HK-2 (cell line): Measurements from ENCODE around the gene UBAC2.

Experiments used
- DNase-seq: peaks from one replicate; pipeline ENCODE4 v3.0.0-alpha.2; 2018; ENCODE audit not compliant: unreplicated experiment

UBAC2 gene

DNA sequence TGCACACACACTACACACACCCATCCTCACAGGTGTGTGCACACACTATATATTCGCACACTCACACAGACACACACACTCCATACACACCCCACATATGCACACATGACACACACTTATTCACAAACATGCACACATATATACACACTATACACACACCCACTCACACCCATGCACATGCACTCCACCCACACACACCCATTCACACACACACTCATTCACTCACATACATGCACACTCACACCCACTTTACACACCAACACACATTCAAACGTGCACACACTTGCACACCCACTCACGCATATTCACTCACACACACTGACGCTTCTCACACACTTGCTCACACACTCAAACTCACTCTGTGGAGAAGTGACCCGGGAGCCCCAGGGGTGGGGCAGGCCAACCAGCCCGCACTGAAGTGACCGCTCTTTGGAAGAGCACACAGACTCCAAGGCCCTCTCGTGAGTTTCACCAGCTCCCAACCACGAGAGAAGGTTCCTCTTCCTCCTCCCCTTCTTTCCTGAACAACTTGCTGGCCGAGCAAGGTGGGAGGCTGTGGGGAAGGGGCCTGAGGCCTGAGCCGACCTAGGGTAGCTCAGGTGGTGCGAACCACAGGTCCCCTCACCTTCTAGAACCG is 214.5 kb downstream of the UBAC2 start:
- DNase-seq, result no peak

DNA sequence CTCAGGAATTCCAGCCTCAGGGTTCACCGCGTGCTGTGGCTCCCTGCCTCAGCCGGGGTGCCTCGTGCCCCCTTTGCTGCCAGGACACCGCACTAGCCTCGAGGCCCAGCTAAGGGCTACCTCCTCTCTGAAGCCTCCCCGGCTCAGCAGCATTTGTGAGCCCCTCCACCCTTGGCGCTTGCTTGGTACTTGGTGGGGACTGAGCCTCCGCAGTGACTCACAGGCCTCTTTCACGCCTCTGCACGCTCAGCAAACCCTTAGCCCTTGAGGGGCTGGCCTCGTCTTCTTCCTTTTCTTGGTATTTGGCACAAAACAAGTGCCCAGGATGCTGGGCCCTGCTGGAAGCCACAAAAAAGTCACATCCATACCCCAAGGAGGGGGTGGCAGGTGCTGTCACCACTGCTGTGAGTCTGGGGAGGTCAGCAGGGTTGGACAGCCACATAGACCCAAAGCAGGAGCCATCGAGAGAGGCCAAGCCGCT is 215.2 kb downstream of the UBAC2 start:
- no peak for DNase-seq

DNA sequence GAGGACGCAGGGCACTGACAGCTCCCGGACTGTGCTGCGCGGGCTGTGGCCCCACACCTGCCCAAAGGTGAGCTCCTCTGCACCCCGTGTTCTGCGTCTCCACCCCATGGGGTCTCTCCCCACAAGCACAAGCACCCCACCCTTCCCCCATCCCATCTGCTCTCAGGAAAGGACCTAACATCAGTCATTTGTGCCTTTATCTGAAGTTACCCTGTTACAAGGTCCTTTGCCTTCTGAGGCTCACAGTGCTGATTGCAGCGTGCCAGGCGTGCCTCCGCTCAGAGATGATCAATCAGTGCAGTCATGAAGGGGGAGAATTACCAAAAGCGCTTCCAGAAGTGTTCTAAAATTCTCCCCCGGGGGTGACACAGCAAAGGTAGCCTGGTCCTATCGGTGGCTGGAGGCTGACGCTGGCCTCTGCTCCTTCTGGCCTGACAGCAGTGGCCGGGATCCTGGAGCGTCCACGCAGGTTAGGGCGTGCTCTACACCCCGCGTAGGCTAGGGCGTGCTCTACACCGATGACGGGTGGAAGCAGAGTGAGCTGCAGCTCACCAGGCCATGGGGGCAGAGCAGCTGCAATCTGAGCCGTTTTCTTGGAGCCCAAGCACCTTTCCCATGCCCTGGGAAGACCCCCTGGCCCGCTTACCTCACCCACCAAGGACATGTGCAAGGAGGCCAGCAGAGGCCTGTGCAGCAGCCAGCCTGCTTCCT is 215.9 kb downstream of the UBAC2 start:
- no peak for DNase-seq

DNA sequence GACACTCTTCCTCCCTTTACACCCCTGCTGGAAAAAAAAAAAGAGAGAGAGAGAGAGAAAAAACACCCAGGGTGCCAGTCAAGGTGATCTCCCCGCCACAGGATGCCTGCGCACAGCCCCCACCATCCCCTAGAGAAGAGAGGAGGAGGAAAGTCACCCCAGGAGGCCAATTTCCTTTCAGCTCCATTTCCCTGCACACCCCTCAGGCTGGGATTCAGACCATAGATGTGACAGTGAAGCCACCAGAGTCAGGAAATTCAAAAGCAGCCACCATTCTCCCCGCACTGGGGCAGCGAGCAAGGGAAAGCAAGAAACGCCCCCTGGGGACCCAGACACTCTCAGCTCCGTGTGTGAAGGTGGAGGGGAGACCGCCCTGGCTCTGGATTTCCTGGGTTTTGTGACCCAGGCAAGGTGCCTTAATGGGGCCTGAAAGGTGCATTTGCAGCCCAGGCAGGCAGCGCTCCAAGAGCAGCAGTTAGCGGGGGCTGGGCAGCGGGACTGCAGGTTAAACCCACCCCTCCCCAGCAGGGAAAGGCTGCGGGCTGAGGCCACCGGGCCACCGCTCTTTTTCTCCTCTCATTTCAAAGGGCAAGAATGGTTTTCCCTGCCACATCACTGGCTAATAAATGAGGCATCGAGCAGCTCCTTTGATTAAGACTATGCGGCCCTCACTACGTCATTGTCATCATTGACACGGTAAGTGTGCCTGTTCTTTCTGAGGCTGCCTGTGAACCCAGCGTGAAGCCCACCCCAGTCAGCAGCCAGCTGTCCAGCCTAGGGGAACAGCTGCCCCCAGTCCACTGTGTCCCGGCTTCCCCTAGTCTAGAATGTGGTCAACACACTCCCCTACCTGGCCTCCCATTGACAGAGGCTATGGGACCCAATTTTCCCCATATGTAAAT is 216.8 kb downstream of the UBAC2 start:
- DNase-seq, result no peak

DNA sequence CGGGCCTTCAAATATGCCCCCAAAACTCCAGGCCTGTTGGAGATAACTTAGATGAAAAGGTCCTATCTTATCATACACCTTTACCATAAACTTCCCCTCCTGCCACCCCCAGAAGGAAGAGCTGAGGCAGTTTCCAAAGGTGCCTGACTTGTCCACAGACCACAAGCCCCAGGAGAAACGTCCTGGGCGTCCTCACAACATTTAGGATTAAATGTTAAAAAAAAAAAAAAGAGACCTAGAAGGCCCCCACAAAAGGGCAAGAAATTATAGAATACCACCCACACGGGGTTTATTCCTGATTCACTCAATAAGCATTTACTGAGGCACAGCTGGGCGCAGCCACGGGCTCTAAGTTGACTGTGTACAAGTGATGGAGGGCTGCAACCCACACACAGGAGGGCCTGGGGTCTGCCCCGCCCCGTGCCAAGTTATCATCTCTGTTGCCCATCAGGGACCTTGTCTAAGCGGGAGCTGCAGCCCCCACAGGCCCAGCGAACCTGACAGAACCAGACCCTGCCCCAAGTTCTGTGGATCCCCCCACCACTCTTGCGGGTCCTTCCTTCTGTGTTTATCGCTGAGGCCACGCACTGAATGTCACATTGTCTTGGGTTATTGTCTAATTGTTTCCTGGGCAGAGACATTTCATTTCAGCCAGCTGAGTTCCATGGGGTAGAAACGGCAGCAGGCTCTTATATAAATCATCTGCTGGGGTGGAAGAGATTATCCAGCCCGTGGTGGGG is 217.6 kb downstream of the UBAC2 start:
- no peak for DNase-seq

DNA sequence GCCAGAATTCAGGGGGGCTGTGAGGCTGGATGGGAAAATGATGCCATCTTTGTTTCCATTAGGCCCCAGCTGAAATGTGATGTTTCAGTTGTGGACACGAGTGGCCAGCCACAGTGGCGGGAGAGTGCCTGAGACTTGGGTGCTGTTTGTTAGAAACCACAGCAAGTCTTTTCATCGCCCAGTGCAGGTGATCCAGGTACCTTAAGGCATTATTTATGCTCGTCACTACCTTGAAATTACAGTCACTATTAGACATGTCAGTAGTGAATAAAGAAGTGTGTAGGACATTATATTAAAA is 218.1 kb downstream of the UBAC2 start:
- DNase-seq, result no peak

DNA sequence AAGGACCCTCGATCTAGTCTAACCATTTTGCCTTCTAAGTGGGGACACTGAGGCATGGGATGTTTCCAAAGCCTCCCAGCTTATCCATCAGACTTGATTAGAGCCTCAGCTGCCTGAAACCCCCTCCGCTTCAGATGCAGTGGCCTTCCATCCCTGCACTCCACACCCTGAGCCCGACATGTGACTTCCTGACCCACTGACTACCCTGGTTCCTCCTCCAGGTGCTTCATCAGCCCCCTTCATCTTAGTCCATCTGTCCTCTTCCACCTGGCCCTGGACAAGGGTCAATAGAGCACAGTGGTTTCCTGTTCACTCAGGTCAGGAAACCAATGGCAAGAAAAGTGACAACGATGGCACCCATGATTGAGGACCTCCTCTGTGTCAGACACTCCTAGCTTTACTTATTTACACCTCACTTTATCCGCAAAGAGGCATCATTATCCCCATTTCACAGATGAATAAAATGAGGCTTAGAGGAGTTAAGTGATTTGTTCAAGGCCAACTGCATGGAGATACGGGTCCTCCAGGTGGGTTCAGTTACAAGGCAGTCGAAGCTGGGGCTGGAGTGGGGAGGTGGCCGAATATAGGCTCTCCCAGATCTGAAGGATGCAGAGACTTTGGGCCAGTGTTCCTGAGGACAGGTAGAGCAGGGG is 219.1 kb downstream of the UBAC2 start:
- DNase-seq, result no peak

DNA sequence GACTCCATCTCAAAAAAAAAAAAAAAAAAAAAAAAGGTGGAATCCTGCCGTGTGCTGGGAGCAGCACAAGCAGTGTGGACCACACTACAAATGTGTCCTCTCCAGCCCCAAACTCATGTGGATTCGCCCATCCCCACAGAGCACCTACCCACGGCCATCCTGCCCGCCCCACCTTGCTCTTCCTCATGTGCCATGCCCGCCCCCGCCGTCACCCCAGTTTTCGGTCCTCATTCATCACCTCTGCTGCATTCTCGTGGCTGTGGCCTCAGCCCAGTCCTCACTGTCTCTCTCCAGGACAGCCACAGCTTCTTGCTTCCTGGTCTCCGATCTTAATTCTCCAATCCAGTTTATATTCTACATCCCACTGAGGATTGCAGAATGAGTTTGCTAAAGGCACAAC is 220.6 kb downstream of the UBAC2 start:
- DNase-seq, result no peak

DNA sequence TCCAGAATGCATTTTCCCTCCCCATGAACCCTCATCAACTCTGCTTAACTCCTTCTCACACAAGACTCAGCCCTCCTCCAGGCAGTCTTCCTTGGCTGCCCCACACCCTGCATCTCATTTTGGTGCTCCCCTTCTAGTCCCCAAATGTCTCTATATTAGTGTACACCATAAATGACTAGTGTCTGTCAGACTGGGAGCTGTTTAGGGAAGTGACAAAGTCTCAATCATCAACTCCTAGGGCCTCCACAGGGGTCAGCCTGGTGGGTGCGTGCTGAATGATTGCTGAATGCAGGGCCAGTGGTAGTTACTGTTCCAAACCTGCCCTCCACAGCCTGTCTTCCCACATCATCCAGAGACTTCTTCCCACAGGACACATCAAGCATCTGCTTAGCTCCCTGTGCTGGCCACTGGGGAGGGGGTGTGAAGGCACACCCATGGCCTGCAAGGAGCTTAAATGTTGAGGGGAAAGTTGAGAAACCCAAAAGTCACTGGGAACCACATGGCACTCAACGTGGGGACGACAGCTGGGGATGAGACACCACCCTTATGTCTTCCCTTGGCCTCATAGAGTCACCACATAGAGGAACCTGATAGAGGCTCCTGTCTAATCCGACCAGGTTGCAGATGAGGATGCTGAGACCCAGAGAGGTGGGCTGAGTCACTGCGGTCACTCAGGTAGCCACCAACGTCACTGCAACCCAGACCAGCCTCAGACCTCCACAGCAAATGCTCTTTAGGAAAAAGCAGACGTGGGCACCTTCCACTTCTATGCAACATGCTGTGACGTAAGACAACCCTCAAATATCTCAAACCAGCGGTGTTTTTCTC is 221.3 kb downstream of the UBAC2 start:
- DNase-seq, result no peak

DNA sequence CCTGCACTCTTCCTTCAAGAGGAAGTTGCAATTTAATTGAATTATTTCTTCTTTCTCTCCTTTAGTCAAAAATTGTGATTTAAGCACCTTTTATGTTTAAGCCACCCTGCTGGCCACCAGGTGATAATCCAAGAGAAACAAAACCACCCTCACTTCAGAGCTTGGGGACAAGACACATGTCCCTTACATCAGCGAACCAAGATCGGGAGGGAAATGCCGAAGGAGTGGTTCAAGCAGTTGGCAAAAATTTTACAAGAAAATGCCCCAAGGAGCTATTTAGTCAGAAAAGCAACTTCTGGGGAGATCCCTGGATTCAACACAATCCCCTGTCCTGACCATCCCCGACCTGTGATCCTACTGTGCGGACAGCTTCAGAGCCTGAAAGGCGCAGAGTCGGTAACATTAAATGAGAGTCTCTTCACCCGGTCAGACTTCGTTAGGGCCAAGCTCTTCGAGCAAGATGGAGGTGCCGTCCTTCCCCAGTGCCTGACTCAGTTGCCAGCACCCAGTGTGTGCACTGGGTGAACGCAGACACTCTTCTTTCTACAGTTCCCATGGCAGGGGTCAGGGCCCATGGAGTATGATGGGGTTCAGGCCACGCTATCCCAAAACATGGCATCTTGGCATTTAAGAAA is 222.0 kb downstream of the UBAC2 start:
- no peak for DNase-seq

DNA sequence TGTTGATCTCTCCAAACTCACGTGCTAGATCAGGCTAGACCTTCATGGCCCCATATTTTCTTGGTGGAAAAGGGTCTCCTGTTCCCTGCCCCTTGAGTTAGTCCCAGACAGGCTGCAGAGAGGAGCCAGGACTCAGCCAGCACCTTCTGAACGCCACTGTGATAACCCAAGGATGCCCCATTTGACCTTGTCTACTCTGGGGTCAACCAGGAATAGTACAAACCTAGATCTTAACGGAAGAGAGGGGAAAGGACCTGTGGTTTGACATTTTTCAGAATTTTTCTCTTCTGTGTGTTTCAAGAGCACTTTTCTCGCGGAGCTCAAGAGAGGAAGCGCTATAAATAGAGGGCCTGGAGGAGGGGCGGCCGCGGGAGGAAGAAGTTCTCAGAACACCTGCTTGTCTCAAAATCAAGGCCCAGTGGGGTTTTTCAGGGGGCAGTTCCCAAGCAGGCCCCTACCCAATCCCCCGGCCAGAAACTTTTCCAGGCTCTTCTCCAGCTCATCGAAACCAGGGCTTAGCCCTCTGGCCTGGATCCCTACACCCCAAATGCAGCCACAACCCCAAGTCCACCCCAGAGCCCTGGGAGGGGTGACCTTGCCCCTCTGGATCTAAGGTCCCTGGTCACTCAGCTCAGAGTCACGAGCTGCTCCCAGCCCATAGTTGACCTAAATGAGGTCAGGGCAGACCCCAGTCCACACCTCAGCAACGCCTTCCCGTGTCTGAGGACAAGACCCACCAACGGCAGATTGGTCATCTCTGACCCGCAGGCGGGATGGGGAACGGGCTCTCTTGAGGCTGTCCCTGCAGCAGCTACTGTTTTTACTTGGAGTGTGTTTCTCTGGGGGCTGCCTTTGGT is 225.1 kb downstream of the UBAC2 start:
- no peak for DNase-seq

DNA sequence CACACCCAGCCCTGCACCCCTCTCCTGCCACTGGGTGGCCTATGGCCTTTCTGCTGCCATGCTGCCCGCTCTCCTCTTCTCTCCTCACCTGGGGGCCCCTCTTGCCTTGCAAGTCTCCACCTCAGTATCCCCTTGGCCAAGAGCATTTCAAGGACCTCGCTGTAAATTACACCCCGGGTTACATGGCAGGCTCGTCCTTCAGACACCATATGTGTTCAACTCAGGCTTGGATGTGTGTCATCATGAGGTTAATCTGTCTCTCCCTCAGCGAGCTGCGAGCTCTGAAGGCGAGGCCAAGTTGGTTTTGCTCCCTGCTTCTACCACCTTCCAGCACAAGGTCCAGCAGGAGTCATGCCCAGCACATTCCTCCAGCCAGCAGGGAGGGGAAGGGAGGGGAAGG is 225.8 kb downstream of the UBAC2 start:
- DNase-seq, result no peak

DNA sequence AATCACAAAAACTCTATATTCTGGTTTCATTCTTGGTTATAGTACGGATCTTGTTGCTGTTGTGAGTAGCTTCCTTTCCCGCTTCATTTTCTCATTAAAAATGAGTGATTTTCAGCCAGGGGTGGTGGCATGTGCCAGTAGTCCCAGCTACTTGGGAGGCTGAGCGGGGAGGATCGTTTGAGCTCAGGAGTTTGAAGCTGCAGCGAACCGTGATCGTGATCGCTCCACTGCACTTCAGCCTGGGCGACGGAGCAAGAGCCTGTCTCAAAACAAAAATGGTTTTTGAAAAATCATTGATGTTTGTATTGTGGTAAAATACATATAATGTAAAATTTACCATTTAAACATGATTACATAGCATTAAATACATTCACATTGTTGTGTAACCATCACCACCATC is 229.0 kb downstream of the UBAC2 start:
- no peak for DNase-seq

DNA sequence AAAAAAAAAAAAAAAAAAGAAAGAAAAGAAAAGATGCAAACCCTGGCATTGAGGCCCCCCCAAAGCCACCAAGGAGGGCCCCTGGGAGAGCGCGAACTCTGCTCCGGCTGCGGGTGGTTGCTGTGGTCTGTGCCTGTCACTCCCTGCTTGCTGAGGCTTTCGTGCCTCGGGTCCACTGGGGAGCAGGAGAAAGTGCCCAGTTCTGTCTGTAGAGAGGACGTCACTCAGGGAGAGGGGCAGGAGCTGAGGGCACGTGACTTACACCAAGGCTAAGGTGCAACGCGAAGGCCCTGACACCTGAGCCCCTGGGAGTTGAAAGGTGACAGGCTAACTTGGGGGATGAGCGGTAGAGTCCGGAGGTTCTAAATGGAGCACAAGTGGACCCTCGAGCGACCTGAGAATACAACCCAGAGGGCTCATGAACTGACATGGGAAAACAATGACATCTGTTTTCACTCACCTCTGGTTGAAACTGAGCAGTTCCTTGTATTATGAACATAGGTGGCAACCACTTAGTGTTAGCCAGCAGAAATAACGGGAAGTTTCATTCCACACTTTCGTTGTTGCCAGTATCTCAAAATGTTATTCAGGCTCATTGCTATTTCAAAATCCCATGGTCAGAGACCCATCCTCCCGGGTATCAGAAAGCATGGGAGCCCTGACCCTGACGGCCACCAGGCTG is 231.4 kb downstream of the UBAC2 start:
- DNase-seq, result no peak

DNA sequence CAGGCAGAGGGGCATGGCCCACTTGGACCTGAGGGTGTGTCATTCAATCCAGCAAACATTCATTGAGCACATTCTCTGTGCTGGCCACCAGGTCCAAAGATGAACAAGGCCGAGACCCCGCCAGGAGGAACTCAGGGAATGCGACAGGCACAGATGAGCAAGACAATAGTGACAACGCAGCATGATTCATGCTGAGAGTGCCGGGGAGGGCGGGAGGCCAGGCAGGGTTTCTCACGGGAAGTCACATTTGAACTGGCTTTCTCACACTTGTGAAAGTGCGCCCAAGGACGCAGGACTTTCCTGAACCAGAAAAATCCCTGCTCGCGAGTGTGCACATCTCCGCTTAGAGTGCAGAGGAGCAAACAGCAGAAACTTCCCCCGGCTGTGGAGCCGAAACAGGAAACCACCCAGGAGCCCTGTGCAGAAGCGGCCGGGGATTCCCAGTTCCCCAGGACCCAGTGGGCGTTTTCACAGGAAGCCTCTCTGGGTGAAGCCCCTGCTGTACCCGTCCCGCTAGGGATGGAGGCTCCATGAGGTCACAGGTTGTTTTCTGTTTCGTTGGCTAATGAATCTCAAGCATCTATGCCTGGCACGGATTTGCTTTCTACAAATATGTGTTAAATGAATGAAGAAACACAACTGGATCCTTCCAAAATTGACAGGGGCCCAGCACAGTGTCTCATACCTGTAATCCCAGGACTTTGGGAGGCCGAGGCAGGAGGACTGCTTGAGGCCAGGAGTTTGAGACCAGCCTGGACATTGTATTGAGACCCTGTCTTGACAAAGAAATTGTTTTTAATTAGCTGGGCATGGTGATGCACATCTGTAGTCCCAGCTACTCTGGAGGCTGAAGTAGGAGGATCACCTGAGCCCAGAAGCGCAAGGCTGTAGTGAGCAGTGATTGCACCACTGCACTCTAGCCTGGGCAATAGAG is 232.2 kb downstream of the UBAC2 start:
- peak; percentile 74 for DNase-seq

DNA sequence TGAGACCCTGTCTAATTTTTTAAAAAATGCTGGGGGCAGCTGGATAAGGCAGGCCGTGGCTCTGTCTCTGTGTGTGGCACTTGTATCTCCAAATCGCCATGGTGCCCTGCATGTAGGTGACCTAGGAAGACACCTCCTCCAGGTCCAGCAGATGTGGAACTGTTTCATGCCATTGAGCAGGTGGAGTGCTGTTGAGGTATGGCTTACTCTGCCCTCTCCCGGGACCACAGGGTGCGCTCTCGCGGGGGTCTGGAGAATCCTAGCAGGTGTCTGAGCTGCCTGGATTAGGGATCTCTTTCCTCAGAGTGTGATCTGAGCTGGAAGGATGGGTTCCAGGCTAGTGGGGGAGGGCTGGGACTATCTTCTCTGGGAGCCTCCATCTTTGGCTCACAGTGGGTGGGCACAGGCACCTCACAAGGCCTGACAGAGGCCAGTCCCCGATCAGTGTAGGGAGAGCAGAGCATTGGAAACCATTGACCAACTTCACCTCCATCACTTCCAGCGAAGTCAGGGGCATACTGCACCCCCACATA is 233.0 kb downstream of the UBAC2 start:
- no peak for DNase-seq

DNA sequence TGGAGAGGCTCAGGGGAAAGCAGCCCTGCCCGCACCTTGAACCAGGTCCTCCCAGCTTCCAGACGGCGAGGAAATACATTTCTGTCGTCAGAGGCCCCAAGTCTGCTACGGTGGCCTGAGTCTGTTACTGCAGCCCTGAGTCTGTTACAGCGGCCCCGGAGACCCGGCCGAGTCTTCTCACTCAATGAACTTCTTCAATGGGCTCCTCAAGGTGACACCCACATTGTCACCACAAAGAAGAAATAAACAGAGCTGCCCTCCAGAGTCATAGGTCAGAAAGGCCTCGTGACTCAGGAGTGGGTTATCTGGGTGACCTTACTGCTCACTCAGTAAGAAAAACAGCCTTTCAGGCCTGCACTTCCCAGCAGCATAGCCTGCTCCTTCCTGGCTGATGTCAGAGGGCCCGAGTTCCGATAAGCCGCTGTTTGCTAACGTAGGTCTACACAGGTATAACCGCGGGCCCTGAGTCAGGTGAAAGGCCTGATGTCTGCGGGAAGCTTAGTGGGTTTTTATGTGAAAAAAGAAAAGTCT is 233.7 kb downstream of the UBAC2 start:
- DNase-seq, result no peak
